GM19240 (cell line): ENCODE results near the gene CDC42EP4.

Experiments used
- DNase-seq: peaks from one replicate; pipeline ENCODE4 v3.0.0; 2011; ENCODE audit warnings: low spot score; ENCODE audit not compliant: insufficient read length

Gene CDC42EP4

GRCh38 chr17:73301369-73301768 lies 10.4 kb downstream of the CDC42EP4 start:
- no peak for DNase-seq

- no peak for DNase-seq
Measured at GRCh38 chr17:73300392-73300791, 11.4 kb downstream of the CDC42EP4 start.

GRCh38 chr17:73297934-73298861 lies 13.6 kb downstream of the CDC42EP4 start:
- no peak for DNase-seq

- no peak for DNase-seq
Measured at GRCh38 chr17:73293480-73293911, 18.3 kb downstream of the CDC42EP4 start.

- DNase-seq, result no peak
Measured at GRCh38 chr17:73293031-73293430, 18.8 kb downstream of the CDC42EP4 start.

GRCh38 chr17:73292031-73292531 lies 19.7 kb downstream of the CDC42EP4 start:
- DNase-seq, result no peak

GRCh38 chr17:73291260-73291801 lies 20.5 kb downstream of the CDC42EP4 start:
- DNase-seq, result peak; percentile 58

- DNase-seq, result no peak
Measured at GRCh38 chr17:73290399-73291259, 21.2 kb downstream of the CDC42EP4 start.

- no peak for DNase-seq
Measured at GRCh38 chr17:73289549-73290254, 22.1 kb downstream of the CDC42EP4 start.

GRCh38 chr17:73288534-73289302 lies 23.1 kb downstream of the CDC42EP4 start:
- DNase-seq, result no peak

- DNase-seq, result no peak
Measured at GRCh38 chr17:73286863-73287296, 24.9 kb downstream of the CDC42EP4 start.

GRCh38 chr17:73285916-73286862 lies 25.6 kb downstream of the CDC42EP4 start:
- DNase-seq, result no peak

GRCh38 chr17:73285603-73285908 lies 26.2 kb downstream of the CDC42EP4 start:
- DNase-seq, result no peak

- no peak for DNase-seq
Measured at GRCh38 chr17:73284906-73285602, 26.7 kb downstream of the CDC42EP4 start.

GRCh38 chr17:73284354-73284753 lies 27.4 kb downstream of the CDC42EP4 start:
- DNase-seq, result no peak

GRCh38 chr17:73283841-73284282 lies 27.9 kb downstream of the CDC42EP4 start:
- DNase-seq, result no peak

- no peak for DNase-seq
Measured at GRCh38 chr17:73283250-73283649, 28.6 kb downstream of the CDC42EP4 start.

GRCh38 chr17:73282629-73283028 lies 29.2 kb downstream of the CDC42EP4 start:
- DNase-seq, result no peak

GRCh38 chr17:73281928-73282327 lies 29.9 kb downstream of the CDC42EP4 start:
- DNase-seq, result peak; percentile 59
